OCI-LY7 (cell line): Measurements from ENCODE around the gene MRC2.

Experiments used
- CTCF ChIP-seq: fragments of 200-600 bp; sonication (generic); conservative IDR thresholded peaks from 2 replicates; pipeline ENCODE4 v1.5.1; 2014; ENCODE audit warnings: mild to moderate bottlenecking, antibody characterized with exemption, low read length, moderate library complexity, mixed read lengths
- EZH2phosphoT487 ChIP-seq: fragments of 200-600 bp; sonication (generic); IDR thresholded peaks from 2 replicates; pipeline ENCODE4 v1.6.1; 2018; ENCODE audit warnings: low read depth, borderline replicate concordance, mild to moderate bottlenecking, mixed run types, antibody characterized with exemption, low read length, moderate library complexity, mixed read lengths

- TF ChIP-seq CTCF (no peak), EZH2phosphoT487 (no peak)
These were observed 61.1 kb downstream of the MRC2 start for GRCh38 chr17:62688398-62689160.
